HG02763 (cell line): ENCODE results near the gene LPIN3.
A peak's percentile ranks its signal among the peaks of the same experiment; 100 is the strongest.

Source experiments
- ATAC-seq: cut with Tn5 transposase; IDR thresholded peaks from one replicate; pipeline ENCODE4 v1.9.1; 2021; ENCODE audit warnings: mild to moderate bottlenecking, moderate library complexity; ENCODE audit not compliant: unreplicated experiment

LPIN3 gene

GRCh38 chr20:41392295-41392694, 51.7 kb downstream of the LPIN3 start:
- ATAC-seq, result no peak

- no peak for ATAC-seq
Measured at GRCh38 chr20:41392871-41393704, 52.5 kb downstream of the LPIN3 start.

GRCh38 chr20:41393705-41394066, 53.1 kb downstream of the LPIN3 start:
- ATAC-seq, result no peak

- ATAC-seq, result no peak
Measured at GRCh38 chr20:41394081-41394480, 53.5 kb downstream of the LPIN3 start.

GRCh38 chr20:41394931-41395666, 54.5 kb downstream of the LPIN3 start:
- ATAC-seq, result no peak

GRCh38 chr20:41395667-41396664, 55.3 kb downstream of the LPIN3 start:
- no peak for ATAC-seq

GRCh38 chr20:41398408-41398807, 57.8 kb downstream of the LPIN3 start:
- no peak for ATAC-seq

GRCh38 chr20:41403604-41404003, 63.0 kb downstream of the LPIN3 start:
- ATAC-seq, result no peak

GRCh38 chr20:41405436-41405835, 64.8 kb downstream of the LPIN3 start:
- no peak for ATAC-seq

GRCh38 chr20:41406353-41406752, 65.7 kb downstream of the LPIN3 start:
- no peak for ATAC-seq

GRCh38 chr20:41406896-41407444, 66.3 kb downstream of the LPIN3 start:
- ATAC-seq, result no peak

- no peak for ATAC-seq
Measured at GRCh38 chr20:41407607-41408006, 67.0 kb downstream of the LPIN3 start.

GRCh38 chr20:41408156-41408794, 67.7 kb downstream of the LPIN3 start:
- ATAC-seq, result peak; percentile 83

GRCh38 chr20:41408986-41409385, 68.4 kb downstream of the LPIN3 start:
- ATAC-seq, result no peak
